Measurements from ENCODE around the gene CCSAP.

The CCSAP gene

GRCh38 chr1:229281339-229281926 lies 61.4 kb downstream of the CCSAP start:
- Histone ChIP-seq H3K4me3 (ENCODE audit: low read depth in 1 of 2, low read length in 1 of 2) (no peak overlapping the region), H3K27me3 (peaks cover 66% of the 10 kb centered on the region), H3K4me1 (ENCODE audit: control insufficient read depth in 1 of 2, insufficient read depth in 1 of 2, low read depth in 1 of 2, low read length in 1 of 2) (peaks cover 3 to 10% of the 10 kb centered on the region in 2 experiments), H3K27ac (no peak overlapping the region), H3K9me3 (no peaks in the 10 kb centered on the region), H3K36me3 (no peaks in the 10 kb centered on the region)
- no peak for TF ChIP-seq CTCF (IDR thresholded peaks at IDR 0.05)

- Histone ChIP-seq H3K4me1 (ENCODE audit: control insufficient read depth in 1 of 2, insufficient read depth in 1 of 2, low read depth in 1 of 2, low read length in 1 of 2) (peaks cover 3 to 10% of the 10 kb centered on the region in 2 experiments), H3K4me3 (ENCODE audit: low read depth in 1 of 2, low read length in 1 of 2) (no peak overlapping the region)
- TF ChIP-seq CTCF (IDR thresholded peaks at IDR 0.05): no peak
Observed at GRCh38 chr1:229280921-229281320, 61.9 kb downstream of the CCSAP start.

GRCh38 chr1:229280037-229280828 lies 62.6 kb downstream of the CCSAP start:
- Histone ChIP-seq H3K27me3 (peaks cover 78% of the 10 kb centered on the region), H3K27ac (no peak overlapping the region), H3K9me3 (no peaks in the 10 kb centered on the region), H3K36me3 (no peaks in the 10 kb centered on the region), H3K4me1 (ENCODE audit: control insufficient read depth in 1 of 2, insufficient read depth in 1 of 2, low read depth in 1 of 2, low read length in 1 of 2) (peaks cover 3 to 10% of the 10 kb centered on the region in 2 experiments), H3K4me3 (ENCODE audit: low read depth in 1 of 2, low read length in 1 of 2) (no peak overlapping the region)
- TF ChIP-seq CTCF (IDR thresholded peaks at IDR 0.05): no peak

More at GRCh38 chr1:229280921-229281320, 61.9 kb downstream of the CCSAP start:
- H3K36me3 ChIP-seq: no peaks in the 10 kb centered on the region
- H3K27me3 ChIP-seq: peaks cover 71% of the 10 kb centered on the region
- H3K9me3 ChIP-seq: no peaks in the 10 kb centered on the region
- H3K27ac ChIP-seq: no peak overlapping the region

- peaks cover 88% of the 10 kb centered on the region for H3K27me3 ChIP-seq
- TF ChIP-seq CTCF (IDR thresholded peaks at IDR 0.05): no peak
- no peak overlapping the region for H3K4me3 ChIP-seq (ENCODE audit: low read depth in 1 of 2, low read length in 1 of 2)
- H3K36me3 ChIP-seq: no peaks in the 10 kb centered on the region
- H3K4me1 ChIP-seq (ENCODE audit: control insufficient read depth in 1 of 2, insufficient read depth in 1 of 2, low read depth in 1 of 2, low read length in 1 of 2): peaks cover 5 to 14% of the 10 kb centered on the region in 2 experiments
- H3K9me3 ChIP-seq: no peaks in the 10 kb centered on the region
- H3K27ac ChIP-seq: no peak overlapping the region
Observed at GRCh38 chr1:229279242-229279641, 63.6 kb downstream of the CCSAP start.

- Histone ChIP-seq H3K36me3 (no peaks in the 10 kb centered on the region), H3K4me3 (ENCODE audit: low read depth in 1 of 2, low read length in 1 of 2) (no peak overlapping the region), H3K4me1 (ENCODE audit: control insufficient read depth in 1 of 2, insufficient read depth in 1 of 2, low read depth in 1 of 2, low read length in 1 of 2) (peaks cover 15 to 24% of the 10 kb centered on the region in 2 experiments), H3K27ac (no peak overlapping the region), H3K9me3 (no peaks in the 10 kb centered on the region), H3K27me3 (peaks cover 88% of the 10 kb centered on the region)
- TF ChIP-seq CTCF (IDR thresholded peaks at IDR 0.05): no peak
Observed at GRCh38 chr1:229278120-229278741, 64.6 kb downstream of the CCSAP start.
